Stomach (tissue), 9 donors: ENCODE measurements around the gene CACNG4. TPM values are rescaled to one million over a fixed set of nuclear protein-coding genes. Genes with fewer than 3 reads are reported as not detected.

Experiments used
- DNase-seq, 2 donors: peaks; one replicate each; pipeline versions ENCODE4 v3.0.0 to v3.0.0-alpha.2; 2013 to 2019
- H3K27ac ChIP-seq, 5 donors: fragments of 200-600 bp in 4 of 5; sonication (generic) in 4 of 5; one replicate each; pipeline ENCODE4 v1.5.1; 2013 to 2019; ENCODE audit warnings: mild to moderate bottlenecking in 1 of 5, moderate library complexity in 1 of 5
- H3K27me3 ChIP-seq, 3 donors: fragments of 200-600 bp; sonication (generic); one replicate each; pipeline ENCODE4 v1.5.1; 2017 to 2019; ENCODE audit warnings: mixed run types in 1 of 3
- H3K36me3 ChIP-seq, 4 donors: fragments of 200-600 bp; sonication (generic); 1 replicate in 3 of 4; 2 replicates in 1 of 4; pipeline ENCODE4 v1.5.1; 2016 to 2019
- H3K4me1 ChIP-seq, 4 donors: fragments of 200-600 bp; sonication (generic); one replicate each; pipeline ENCODE4 v1.5.1; 2016 to 2019
- H3K4me3 ChIP-seq, 4 donors: fragments of 200-600 bp; sonication (generic) in 3 of 4; one replicate each; pipeline ENCODE4 v1.5.1; 2016 to 2019; ENCODE audit warnings: mild to moderate bottlenecking in 1 of 4
- H3K9me3 ChIP-seq, 4 donors: fragments of 200-600 bp; sonication (generic); one replicate each; pipeline ENCODE4 v1.5.1; 2016 to 2019
- EP300 ChIP-seq: sonication (generic); formaldehyde crosslinking; IDR thresholded peaks from one replicate; pipeline ENCODE4 v1.6.1; 2017; ENCODE audit warnings: antibody characterized with exemption
- POLR2A ChIP-seq, 4 donors: fragments of 450-650 bp; IDR thresholded peaks; one replicate each; pipeline ENCODE4 v1.6.1; 2016; ENCODE audit warnings: antibody characterized with exemption in 4 of 4, control low read depth in 2 of 4, mild to moderate bottlenecking in 1 of 4, moderate library complexity in 1 of 4
- POLR2AphosphoS5 ChIP-seq, 3 donors: sonication (generic); formaldehyde crosslinking; IDR thresholded peaks; one replicate each; pipeline ENCODE4 v1.6.1; 2016; ENCODE audit warnings: antibody characterized with exemption in 3 of 3
- whole genome bisulfite sequencing, 5 donors: extraction: QIAGEN DNeasy Blood & Tissue Kit in 3 of 5; methylation state at CpG; one replicate each; pipeline versions ENCODE4 v1.1.5 to v1.1.7; 2013 to 2018; 5-methylcytosine and 5-hydroxymethylcytosine counted together
- intact Hi-C: fragments of 100-400 bp; cut with DNase I; formaldehyde crosslinking; loops from one replicate; pipeline ENCODE4 v1.15.1; 2023; ENCODE audit warnings: low total_unique reads
- polyA plus RNA-seq, 3 donors: library from polyadenylated mRNA; stranded (reverse); fragments of 200-250 nt; gene quantifications; one replicate each; pipeline ENCODE4 v1.2.3, GENCODE V29; 2013
- total RNA-seq, 5 donors: library from RNA; depleted of rRNA; stranded (reverse); fragments of >200 nt; gene quantifications; one replicate each; pipeline versions ENCODE4 v1.1.0 to v1.2.3, GENCODE V29; 2014 to 2016
- TF ChIP-seq, protein P1 (sequence below), 7 experiments: fragments of 450-650 bp in 4 of 7; fragments of 200-600 bp in 3 of 7; sonication (generic) in 3 of 7; IDR thresholded peaks; one replicate each; pipeline ENCODE4 v1.5.1; 2016 to 2019; ENCODE audit warnings: antibody characterized with exemption in 7 of 7, control low read depth in 2 of 7, mild to moderate bottlenecking in 1 of 7
- donor health status: healthy with polysubstance abuse.
- donor health status: Bipolar disorder and iron deficiency.
- donor health status: healthy.

CACNG4 gene
- total and polyA plus RNA-seq, 8 donors, result 0.15 to 8.8 (median 0.96) TPM; not detected in 2

DNA sequence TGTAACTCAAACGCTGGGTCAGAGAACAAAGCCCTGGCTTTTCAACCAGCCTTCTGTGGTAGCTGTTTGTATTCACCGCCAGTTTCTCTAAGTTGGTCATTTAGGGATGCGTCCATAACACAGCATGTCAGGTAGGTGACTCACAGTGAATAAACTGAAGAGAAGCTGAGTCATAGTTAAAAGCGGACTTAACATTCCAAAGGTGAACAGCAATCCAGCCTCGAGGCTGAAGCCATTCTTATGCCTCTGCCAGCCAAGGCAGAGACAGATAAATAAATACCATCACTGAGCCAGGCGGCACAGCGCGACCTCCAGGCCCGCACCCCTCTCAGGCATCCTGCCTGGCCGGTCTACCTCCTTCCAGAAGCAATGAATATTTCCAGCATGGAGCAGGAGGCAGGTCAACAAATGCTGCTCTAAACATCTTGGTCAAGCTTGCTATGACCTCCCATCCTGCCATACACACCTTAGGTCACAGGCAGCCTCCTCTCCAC lies 12.4 kb upstream of the CACNG4 start:
- Histone ChIP-seq H3K27ac (peak overlapping the region in 4 of 5 donors; percentile 32 to 74 (median 64)), H3K36me3 (no peaks in the 10 kb centered on the region), H3K4me1 (peaks cover 10 to 22% (median 16%) of the 10 kb centered on the region in 4 donors), H3K4me3 (no peak overlapping the region), H3K9me3 (no peaks in the 10 kb centered on the region), H3K27me3 (peaks cover 0 to 17% (median 0%) of the 10 kb centered on the region in 3 donors)
- intact Hi-C loops, result no loop called here
- peak; percentile 71 to 87 for DNase-seq
- WGBS, 5 donors, result 34 to 49% (median 44%) methylated on average over 10 of the region's 10 CpGs
- TF ChIP-seq POLR2A (IDR thresholded peaks at IDR 0.05), result no peak
- peak in 2 of 3 donors; percentile 55 to 82 for TF ChIP-seq POLR2AphosphoS5 (IDR thresholded peaks at IDR 0.05)

DNA sequence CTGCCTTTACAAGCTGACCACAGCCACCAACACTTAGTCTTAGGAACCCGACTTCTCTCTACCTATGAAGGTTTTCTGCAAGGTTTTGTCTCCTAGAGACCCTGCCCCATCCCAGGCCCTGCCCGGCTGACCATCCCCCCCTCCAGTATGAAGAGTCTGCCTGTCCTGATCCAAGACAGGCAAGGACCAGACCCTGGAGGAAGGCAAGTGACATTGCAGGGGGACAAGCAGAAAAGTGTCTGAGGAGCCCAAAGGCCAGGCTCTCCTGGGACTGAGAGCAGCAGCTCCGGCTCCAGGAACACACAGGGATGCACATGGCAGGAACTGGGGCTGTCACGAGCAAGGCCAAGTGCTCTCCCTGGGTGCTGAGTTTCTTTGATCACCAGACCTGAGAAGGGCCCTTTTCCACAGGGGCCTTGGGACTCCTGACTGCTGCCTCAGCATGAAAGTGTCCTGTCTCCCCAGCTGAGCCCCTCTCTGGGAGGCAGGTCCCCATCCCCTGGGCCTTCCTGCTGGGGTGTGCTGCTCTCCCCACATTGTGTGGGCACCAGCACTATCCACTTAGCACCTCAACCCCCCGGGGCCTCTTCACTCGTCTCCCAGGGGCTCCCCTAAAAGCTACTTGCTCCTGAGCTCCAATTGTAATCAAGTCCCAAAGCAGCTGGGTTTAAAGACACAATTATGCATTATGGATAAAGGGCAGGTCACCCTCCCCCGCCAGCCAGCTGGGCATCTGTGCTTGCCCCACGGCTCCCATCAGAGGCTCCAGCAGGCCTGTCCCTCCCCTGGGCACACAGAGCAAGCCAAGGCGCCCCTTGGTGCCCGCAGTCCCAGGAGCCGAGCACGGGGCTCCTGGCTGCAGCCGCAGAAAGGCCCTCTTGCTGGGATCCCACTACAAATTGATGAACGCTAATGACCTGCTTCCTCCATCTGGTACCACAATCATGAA lies 11.6 kb upstream of the CACNG4 start:
- Histone ChIP-seq H3K36me3 (no peaks in the 10 kb centered on the region), H3K4me1 (peaks cover 10 to 24% (median 18%) of the 10 kb centered on the region in 4 donors), H3K9me3 (no peaks in the 10 kb centered on the region), H3K4me3 (no peak overlapping the region), H3K27me3 (peaks cover 0 to 8% (median 0%) of the 10 kb centered on the region in 3 donors), H3K27ac (peak overlapping the region in 3 of 5 donors; percentile 57 to 74 (median 72))
- intact Hi-C loops, result no loop called here
- WGBS, 5 donors, result 80 to 90% (median 90%) methylated on average over 12 to 14 of the region's 14 CpGs
- TF ChIP-seq POLR2AphosphoS5 (IDR thresholded peaks at IDR 0.05), result no peak
- no peak for DNase-seq

DNA sequence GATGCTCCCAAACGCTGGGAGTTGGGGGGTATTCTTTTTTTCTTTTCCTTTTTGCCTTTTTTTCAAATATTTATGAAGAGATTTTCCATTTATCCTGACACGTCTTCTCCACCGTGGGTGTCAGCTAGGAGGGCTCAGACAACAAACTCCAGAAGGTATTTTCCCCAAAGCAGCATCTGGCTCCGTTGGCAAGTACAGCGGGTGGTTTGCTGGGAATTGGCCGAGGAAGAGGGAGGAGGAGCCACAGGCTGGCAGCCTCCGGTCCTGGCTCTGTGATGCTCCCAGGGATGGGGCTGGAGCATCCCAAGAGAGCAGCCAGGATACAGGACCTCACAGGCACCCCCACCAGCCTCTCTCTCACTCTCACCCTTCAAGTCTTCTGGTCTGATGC lies 10.9 kb upstream of the CACNG4 start:
- no peaks in the 10 kb centered on the region for H3K36me3 ChIP-seq
- DNase-seq, result no peak
- peaks cover 0 to 2% (median 0%) of the 10 kb centered on the region in 3 donors for H3K27me3 ChIP-seq
- H3K9me3 ChIP-seq, result no peaks in the 10 kb centered on the region
- no peak overlapping the region for H3K4me3 ChIP-seq
- peaks cover 10 to 29% (median 18%) of the 10 kb centered on the region in 4 donors for H3K4me1 ChIP-seq
- peak overlapping the region in 2 of 5 donors; percentile 57 to 74 for H3K27ac ChIP-seq
- intact Hi-C loops, result no loop called here
- WGBS, 5 donors, result 43 to 76% (median 69%) methylated on average over 7 of the region's 7 CpGs
- TF ChIP-seq POLR2A (IDR thresholded peaks at IDR 0.05), result no peak
- no peak for TF ChIP-seq POLR2AphosphoS5 (IDR thresholded peaks at IDR 0.05)
- no peak for TF ChIP-seq EP300
- TF ChIP-seq, protein P1, sequence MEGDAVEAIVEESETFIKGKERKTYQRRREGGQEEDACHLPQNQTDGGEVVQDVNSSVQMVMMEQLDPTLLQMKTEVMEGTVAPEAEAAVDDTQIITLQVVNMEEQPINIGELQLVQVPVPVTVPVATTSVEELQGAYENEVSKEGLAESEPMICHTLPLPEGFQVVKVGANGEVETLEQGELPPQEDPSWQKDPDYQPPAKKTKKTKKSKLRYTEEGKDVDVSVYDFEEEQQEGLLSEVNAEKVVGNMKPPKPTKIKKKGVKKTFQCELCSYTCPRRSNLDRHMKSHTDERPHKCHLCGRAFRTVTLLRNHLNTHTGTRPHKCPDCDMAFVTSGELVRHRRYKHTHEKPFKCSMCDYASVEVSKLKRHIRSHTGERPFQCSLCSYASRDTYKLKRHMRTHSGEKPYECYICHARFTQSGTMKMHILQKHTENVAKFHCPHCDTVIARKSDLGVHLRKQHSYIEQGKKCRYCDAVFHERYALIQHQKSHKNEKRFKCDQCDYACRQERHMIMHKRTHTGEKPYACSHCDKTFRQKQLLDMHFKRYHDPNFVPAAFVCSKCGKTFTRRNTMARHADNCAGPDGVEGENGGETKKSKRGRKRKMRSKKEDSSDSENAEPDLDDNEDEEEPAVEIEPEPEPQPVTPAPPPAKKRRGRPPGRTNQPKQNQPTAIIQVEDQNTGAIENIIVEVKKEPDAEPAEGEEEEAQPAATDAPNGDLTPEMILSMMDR (IDR thresholded peaks at IDR 0.05), result no peak

DNA sequence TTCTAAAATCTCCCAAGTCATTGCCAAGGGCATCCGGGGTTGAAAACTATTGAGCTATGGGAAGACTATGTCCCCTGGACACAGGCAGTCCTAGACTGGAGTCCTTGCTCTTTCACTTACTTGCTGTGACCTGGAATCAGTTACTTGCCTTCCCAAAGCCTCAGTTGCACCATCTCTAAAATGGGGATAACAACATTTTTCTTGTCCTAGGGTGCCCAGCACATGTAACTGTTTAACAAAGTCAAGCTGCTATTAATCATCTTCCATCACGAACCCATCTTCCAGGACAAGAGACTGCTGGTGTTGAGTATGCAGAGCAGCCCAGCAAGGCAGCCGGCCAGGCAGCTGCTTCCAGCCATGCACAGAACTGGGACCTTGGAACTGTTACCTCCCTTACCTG lies 9.9 kb upstream of the CACNG4 start:
- 89 to 97% (median 94%) methylated on average over 3 of the region's 3 CpGs for WGBS, 5 donors
- H3K4me1 ChIP-seq, result peaks cover 10 to 29% (median 18%) of the 10 kb centered on the region in 4 donors
- no peaks in the 10 kb centered on the region for H3K36me3 ChIP-seq
- no peaks in the 10 kb centered on the region for H3K27me3 ChIP-seq
- no peak overlapping the region for H3K4me3 ChIP-seq
- H3K27ac ChIP-seq, result peak overlapping the region in 1 of 5 donors; percentile 54
- no peak for DNase-seq
- no peaks in the 10 kb centered on the region for H3K9me3 ChIP-seq
- TF ChIP-seq EP300 (no peak), POLR2A (IDR thresholded peaks at IDR 0.05) (no peak), POLR2AphosphoS5 (IDR thresholded peaks at IDR 0.05) (no peak)
- TF ChIP-seq, protein P1 (IDR thresholded peaks at IDR 0.05), result no peak
- intact Hi-C loops, result no loop called here

DNA sequence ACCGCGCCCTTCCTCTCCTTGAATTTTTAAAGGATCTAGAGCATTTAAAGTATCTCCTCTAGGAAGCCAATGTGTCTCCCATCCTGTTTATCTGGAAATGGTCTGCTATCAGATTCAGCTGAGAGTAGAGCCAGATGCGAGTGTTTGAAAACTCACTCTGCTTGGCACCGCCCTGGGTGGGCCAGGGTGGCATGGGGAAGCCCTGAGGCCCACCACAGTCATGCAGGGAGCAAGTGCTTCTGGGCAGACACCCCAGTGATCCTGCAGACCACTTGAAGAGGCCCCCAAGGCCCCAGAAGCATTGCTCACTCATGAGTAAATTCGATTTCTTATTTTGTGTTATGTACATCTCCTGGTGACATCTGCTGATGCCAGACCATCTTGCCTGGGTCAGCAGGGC lies 8.7 kb upstream of the CACNG4 start:
- intact Hi-C loops, result no loop called here
- no peak for DNase-seq
- no peak overlapping the region for H3K4me3 ChIP-seq
- WGBS, 5 donors, result 93 to 97% (median 95%) methylated on average over 5 of the region's 5 CpGs
- H3K27me3 ChIP-seq, result peaks cover 0 to 6% (median 0%) of the 10 kb centered on the region in 3 donors
- peaks cover 10 to 29% (median 18%) of the 10 kb centered on the region in 4 donors for H3K4me1 ChIP-seq
- TF ChIP-seq EP300 (no peak), POLR2AphosphoS5 (IDR thresholded peaks at IDR 0.05) (no peak), POLR2A (IDR thresholded peaks at IDR 0.05) (no peak)
- TF ChIP-seq, protein P1 (IDR thresholded peaks at IDR 0.05), result no peak
- no peaks in the 10 kb centered on the region for H3K9me3 ChIP-seq
- no peak overlapping the region for H3K27ac ChIP-seq
- H3K36me3 ChIP-seq, result no peaks in the 10 kb centered on the region
